WI38 (cell line): ENCODE data around the gene NEUROG2.
A peak's percentile ranks its signal among the peaks of the same experiment; 100 is the strongest.
"Not testable (repeated sequence)": the region's sequence is repeated elsewhere in the genome, so short reads cannot be mapped to it uniquely, and the experiment has no call there.

Experiments
- H3K4me3 ChIP-seq: 2 replicates; pipeline ENCODE4 v1.5.1; 2011; ENCODE audit warnings: low read depth, mild to moderate bottlenecking, control low read depth, low read length
- CTCF ChIP-seq: IDR thresholded peaks from 2 replicates; pipeline ENCODE4 v1.5.1; 2012; ENCODE audit warnings: low read depth, mild to moderate bottlenecking, control low read depth, low read length

The NEUROG2 gene

GRCh38 chr4:112531146-112531545, 15.2 kb upstream of the NEUROG2 start:
- no peak for TF ChIP-seq CTCF
- no peak overlapping the region for H3K4me3 ChIP-seq

- H3K4me3 ChIP-seq: no peak overlapping the region
- TF ChIP-seq CTCF: no peak
Measured at GRCh38 chr4:112526061-112526460, 10.1 kb upstream of the NEUROG2 start.

GRCh38 chr4:112523764-112524505, 8.0 kb upstream of the NEUROG2 start:
- peak; percentile 48 for TF ChIP-seq CTCF
- H3K4me3 ChIP-seq: peak overlapping the region; percentile 50

- no peak for TF ChIP-seq CTCF
- H3K4me3 ChIP-seq: peak overlapping the region; percentile 50
Measured at GRCh38 chr4:112523008-112523721, 7.2 kb upstream of the NEUROG2 start.

- H3K4me3 ChIP-seq: not testable (repeated sequence)
Measured at GRCh38 chr4:112522431-112522830, 6.5 kb upstream of the NEUROG2 start.

GRCh38 chr4:112521123-112522023, 5.4 kb upstream of the NEUROG2 start:
- no peak overlapping the region for H3K4me3 ChIP-seq
- no peak for TF ChIP-seq CTCF

- no peak overlapping the region for H3K4me3 ChIP-seq
- no peak for TF ChIP-seq CTCF
Measured at GRCh38 chr4:112520598-112521122, 4.7 kb upstream of the NEUROG2 start.
